ENCODE results near the gene C9orf152.
"Not testable (repeated sequence)": the region's sequence is repeated elsewhere in the genome, so short reads cannot be mapped to it uniquely, and the experiment has no call there.

C9orf152 gene

GRCh38 chr9:110208031-110208430 lies at the start of gene C9orf152:
TSS of gene C9orf152 (minus strand) at chr9:110208159. CDS start at chr9:110207579, 580 bp downstream.
- DNase-seq = no peak

- no peak for DNase-seq
These were observed 49.3 kb upstream of the C9orf152 start for GRCh38 chr9:110257097-110257841.

- peak; percentile 69 for DNase-seq
These were observed 48.6 kb upstream of the C9orf152 start, which contains the start of gene TXN for GRCh38 chr9:110256380-110257096. TSS of gene TXN (minus strand) at chr9:110256507. CDS start at chr9:110256435, 72 bp downstream.

GRCh38 chr9:110255463-110256379 lies 47.8 kb upstream of the C9orf152 start:
- no peak for DNase-seq

- DNase-seq = no peak
These were observed 47.1 kb upstream of the C9orf152 start for GRCh38 chr9:110255034-110255462.

DNA sequence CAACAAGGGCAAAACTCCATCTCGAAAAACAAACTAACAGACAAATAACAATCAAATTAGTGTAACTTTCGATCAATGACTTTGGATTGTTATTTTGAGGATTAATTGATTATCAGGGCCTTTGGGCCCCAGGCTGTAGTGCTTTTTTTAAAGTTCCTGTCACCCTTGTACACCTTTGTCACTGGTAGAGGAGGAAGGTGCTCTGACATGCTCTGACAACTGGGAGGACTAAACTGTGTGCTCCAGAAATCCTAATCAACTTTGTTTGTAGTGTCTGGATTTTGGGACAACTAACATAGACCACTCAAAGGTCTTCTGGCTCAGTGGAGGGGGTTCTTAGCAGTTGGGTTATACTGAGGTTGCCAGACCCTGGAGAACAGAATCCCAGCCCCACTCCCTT lies 46.5 kb upstream of the C9orf152 start:
- DNase-seq = no peak

DNA sequence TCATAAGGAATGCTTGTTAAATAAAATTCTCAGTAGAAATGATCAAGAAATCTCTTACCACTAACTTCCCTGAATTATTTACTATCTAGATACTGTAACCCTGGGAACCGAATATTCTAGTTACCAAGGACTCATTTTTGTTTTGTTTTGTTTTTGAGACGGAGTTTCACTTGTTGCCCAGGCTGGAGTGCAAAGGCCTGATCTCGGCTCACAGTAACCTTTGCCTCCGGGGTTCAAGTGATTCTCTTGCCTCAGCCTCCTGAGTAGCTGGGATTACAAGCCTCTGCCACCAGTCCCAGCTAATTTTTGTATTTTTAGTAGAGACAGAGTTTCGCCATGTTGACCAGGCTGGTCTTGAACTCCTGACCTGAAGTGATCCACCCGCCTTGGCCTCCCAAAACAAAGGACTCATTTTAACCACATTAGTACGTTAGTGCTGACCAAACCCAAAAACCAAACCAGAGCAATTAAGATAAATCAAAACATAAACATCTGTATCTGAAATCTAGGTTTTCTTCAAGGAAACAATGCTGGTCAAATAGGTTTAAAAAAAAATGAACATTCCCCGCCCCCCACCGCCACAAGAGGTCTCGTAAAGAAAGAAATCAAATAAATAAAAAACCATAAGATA lies 44.7 kb upstream of the C9orf152 start:
- DNase-seq = no peak

GRCh38 chr9:110251770-110252169 lies 43.8 kb upstream of the C9orf152 start:
- DNase-seq = not testable (repeated sequence)

GRCh38 chr9:110251212-110251611 lies 43.3 kb upstream of the C9orf152 start:
- no peak for DNase-seq

DNA sequence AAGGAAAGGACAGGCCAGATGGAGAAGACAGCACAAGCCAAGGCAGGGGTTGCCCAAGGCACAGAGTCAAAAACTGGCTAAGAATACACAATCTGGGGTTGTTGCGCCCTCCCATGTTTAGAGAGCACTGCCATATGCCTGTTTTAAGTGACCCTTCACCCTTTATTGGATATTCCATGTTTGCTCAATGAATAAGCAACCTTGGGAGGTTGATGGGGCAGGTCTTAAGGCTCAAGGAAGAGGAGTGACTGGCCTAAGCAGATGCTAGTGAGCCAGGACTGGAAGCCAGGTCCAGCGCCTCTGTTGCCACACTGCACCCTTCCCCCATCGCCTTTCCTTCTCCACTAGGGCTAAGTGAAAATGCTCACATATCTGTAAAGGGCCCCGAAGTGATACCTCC lies 41.6 kb upstream of the C9orf152 start:
- no peak for DNase-seq

- DNase-seq = no peak
These were observed 40.4 kb upstream of the C9orf152 start for GRCh38 chr9:110248361-110248760.

DNA sequence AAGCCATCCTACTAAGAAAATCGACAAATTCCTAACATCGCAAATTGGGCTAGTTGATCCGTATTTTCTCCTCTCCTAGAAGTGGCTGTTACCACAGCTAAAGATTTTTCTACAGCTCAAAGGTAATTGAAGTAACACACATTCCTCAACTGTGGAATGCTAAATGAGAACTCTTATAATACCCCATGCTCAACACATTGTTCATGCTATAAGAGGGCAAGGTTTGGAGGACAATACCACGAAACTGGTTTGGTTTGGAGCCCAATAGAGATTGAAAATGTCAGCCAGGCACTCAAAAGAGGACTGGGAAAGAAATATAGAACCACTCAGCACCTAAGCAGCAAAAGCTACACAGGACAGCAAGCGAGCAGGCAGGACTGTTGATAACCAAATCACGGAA lies 38.3 kb upstream of the C9orf152 start:
- no peak for DNase-seq

DNA sequence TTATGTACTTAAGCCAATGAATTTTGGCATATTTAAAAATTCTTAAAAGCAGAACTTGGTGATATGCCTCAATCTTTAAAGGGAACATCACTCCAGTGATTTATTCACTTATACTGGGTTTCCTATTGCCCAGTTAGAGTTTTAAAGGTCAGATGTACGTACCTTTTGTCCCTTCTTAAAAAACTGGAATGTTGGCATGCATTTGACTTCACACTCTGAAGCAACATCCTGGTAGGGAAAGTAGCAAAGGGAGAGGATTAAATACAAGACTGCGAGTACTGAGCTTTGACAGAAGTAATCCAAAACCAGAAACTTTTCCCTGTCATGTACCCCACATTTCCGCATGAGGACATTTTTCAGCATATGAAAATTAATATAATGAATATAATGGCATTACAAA lies 36.7 kb upstream of the C9orf152 start:
- DNase-seq = no peak

DNA sequence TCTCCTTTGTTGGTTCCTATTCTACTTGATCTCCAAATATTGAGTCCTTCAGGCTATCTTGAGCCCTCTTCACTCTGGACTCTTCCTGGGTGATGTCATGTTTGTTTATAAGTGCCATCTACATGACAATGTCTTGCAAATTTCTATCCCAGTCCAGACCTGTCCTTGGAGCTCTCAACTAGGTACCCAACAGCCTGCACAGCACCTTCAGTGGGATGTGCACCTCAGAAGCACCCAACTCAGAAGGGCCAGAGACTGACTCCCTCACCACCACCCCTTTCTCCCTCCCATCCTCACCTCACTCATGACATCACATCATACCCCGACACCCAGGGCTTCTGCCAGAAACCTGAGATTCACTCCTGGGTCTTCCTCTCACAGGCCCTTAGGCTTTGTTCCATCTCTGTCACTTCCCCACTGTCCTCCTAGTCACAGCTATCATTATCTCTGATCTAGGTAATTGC lies 33.9 kb upstream of the C9orf152 start:
- DNase-seq = no peak

GRCh38 chr9:110241260-110241857 lies 33.4 kb upstream of the C9orf152 start:
- DNase-seq = no peak

GRCh38 chr9:110240198-110240597 lies 32.2 kb upstream of the C9orf152 start:
- DNase-seq = no peak

DNA sequence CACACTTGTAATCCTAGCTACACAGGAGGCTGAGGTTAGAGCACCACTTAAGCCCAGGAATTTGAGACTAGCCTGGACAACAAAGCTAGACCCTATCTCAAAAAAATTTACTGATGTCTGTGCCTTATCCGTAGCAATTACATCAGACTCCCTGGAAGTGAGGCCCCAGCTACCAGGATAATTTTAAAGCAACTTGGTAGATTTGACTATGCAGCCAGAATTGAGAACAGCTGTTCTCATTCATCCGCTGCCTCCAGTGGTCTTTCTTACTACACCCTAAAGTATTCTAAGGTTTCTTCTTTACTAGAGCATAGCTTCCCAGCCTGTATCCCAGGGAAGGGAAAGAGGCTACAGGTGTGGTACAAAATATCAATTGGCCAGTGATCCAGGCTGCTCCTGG lies 20.4 kb upstream of the C9orf152 start:
- no peak for DNase-seq

DNA sequence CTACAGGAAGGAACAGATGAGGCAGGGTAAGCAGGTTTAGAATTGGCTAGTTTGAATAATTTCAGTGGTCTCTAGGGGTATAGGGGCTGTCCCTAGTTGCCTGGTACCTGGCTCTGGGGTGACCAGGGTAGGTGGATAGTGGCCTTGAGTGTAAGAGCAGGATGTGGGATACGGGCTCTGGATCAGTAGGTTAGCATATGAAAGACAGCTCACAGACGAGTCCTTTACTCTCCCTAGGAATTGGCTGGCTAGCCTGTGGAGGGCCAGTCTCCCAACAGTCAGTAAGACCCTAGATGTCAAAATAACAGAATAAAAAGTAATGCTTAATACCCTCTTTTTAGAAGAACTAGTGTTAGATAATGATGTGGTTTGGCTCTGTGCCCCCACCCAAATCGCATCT lies 16.6 kb upstream of the C9orf152 start:
- no peak for DNase-seq

DNA sequence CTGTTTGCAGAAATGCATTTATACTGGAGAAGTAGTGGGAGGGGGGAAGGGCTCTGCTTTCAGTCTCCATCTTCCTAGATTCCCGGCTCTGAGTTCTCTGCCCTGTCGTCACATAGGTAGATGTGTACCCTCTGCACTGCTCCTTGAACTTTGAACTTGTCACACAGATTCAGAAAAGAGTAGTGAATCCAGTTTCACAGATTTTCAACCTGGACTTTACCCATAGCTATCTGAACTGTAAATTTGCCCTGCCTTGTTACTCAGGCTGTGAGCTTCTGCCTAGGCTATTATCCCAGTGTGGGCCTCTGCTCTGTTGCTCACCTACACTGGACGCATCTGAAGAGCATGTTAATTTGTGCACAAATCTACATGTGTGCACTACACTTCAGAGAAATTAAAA lies 12.8 kb upstream of the C9orf152 start:
- no peak for DNase-seq

DNA sequence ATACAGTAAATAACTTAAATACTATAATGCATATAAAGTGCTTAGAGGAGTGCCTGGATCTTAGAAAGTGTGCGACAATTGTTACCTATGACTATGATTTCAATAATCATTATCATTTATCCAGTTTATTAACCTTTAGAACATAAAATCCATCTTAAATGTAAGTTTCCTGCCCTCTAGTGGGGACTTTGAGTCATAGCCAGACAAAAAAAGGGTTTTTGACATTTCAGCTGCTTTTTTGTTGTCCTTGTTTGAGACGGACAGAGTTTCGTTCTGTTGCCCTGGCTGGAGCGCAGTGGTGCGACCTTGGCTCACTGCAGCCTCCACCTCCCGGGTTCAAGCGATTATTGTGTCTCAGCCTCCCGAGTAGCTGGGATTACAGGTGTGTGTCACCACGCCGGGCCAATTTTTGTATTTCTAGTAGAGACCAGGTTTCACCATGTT lies 9.7 kb upstream of the C9orf152 start:
- DNase-seq = peak; percentile 9

- no peak for DNase-seq
These were observed 6.8 kb upstream of the C9orf152 start for GRCh38 chr9:110214586-110215355.
